Activated CD8-positive, alpha-beta memory T cell treated with anti-CD3 and anti-CD28 coated beads for 1 hour (primary cell): ENCODE measurements around the gene FGFR2.

Experiments
- DNase-seq, 2 donors: peaks; one replicate each; pipeline ENCODE4 v3.0.0-alpha.2; 2020; ENCODE audit warnings: low read depth in 1 of 2; ENCODE audit errors: extremely low read depth in 1 of 2

FGFR2 gene

DNA sequence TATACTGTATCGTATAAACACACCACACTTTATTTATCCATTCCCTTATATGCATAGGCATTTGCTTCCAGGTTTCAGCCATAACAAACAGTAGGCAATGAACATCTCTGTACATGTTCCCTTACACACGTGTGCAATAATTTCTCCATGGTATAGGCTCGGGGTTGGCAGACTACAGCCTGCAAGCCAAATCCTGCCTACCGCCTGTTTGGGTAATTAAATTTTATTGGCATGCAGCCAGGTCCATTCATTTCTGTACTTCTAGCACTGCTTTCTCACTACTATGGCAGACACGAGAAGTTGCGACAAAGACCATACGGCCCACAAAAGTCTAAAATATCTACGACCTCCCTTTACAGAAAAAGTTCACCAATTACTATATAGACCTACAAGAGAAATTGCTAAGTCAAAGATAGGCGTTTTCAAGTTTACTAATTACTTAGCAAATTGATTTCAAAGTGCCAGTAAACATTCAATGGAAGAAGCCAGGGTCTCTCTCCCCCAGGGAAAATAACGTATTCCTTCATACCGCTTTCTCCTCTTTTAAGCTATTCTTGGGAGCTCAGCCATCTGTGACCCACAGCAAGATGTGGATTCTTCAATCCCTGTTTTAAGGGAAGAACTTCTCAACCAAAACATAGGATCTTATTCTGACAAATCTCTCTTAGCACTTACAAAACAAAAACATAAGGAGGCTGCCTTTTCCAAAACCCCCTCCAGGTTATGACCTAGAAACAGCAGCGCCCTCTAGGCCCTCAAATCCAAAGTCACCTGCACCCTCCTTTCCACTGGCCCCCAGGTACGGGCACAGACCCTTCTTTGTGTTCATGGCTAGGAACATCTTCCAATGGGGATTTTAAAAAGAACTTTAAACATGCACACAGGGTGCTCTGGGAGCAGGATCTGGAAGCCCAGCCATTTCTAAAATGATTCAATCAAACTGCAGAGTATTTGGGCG, 100.5 kb downstream of the FGFR2 start:
- DNase-seq: no peak

- no peak for DNase-seq
Measured at GRCh38 chr10:121495719-121496118, 102.5 kb downstream of the FGFR2 start.

DNA sequence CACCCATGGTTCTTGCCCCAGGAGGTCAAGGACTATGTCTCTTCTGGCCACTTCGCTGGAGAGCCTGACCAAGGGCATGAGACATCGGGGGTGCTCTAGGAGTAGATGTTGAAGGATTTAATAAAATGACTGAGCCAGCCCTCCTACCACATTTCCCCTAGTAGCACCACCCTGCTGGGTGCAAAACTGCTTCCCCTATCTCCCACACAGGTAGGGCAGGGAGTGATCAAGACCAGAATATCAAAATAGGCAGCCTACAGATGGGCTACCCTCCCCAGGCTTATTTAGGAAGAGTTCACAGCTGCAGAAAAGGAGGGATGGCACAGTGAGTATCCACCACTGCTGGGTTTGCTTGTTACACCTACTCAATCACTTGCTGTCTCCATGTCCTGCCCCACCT, 103.9 kb downstream of the FGFR2 start:
- no peak for DNase-seq

DNA sequence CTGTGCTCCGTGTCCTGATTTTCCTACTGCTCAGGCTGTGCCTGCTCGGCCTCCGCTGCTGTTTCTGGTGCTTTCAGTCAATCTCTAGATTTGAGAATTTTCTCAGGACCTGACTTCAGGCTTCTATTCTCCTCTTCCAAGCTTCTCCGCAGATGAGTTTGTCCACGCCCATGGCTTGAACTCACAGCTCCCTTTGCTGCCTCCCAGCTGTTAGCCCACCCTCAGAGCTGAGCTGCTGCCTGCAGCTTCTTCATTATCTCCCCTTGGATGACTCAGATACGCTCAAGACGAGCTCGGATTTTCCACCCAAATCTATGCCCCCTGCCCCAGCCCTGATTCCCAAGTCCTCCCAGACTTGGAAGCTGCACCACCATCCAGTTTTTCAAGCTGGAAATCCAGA, 104.7 kb downstream of the FGFR2 start:
- DNase-seq: no peak

- no peak for DNase-seq
Measured at GRCh38 chr10:121490871-121491519, 107.2 kb downstream of the FGFR2 start.

- DNase-seq: no peak
Measured at GRCh38 chr10:121485436-121486139, 112.7 kb downstream of the FGFR2 start.

DNA sequence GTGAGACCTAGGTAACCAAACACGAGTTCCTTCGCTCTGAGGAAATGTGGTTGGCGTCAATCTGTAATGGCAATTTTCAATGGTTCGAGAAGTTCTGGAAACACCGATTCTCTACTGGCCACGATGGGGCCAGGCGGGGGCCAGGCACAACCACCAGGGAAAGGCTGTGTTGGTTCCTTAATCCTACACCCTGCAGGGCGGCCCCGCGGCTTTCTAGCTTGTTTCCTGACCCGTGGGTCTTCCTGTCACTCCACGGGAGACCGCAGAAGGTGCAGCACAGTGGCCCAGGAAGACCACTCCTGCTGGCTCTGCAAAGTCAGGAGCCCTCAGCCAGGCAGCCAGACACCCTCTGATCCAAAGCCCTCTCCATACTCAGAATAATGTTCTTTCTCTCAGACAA, 113.4 kb downstream of the FGFR2 start:
- no peak for DNase-seq

GRCh38 chr10:121484401-121484800, 113.8 kb downstream of the FGFR2 start:
- no peak for DNase-seq

- DNase-seq: no peak
Measured at GRCh38 chr10:121481180-121481579, 117.1 kb downstream of the FGFR2 start.

DNA sequence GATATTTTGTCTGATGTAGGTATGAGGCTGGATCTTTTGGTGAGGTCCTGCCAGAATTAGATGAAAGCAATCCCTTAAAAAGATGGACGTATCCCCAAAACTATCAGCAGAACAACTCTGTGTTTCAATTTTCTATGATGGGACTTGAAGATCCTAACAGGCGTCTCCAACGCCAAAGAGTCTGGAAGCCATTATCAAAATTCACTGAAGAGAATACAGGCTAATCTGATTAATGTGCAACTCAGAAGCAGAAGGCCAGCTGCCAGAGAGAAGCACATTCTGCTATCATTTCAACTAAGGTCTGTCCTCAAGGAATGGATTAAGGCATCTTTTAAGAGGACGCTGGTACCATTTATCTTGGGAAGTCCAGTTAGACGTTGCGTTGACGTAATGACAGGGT, 119.7 kb downstream of the FGFR2 start:
- DNase-seq: no peak

DNA sequence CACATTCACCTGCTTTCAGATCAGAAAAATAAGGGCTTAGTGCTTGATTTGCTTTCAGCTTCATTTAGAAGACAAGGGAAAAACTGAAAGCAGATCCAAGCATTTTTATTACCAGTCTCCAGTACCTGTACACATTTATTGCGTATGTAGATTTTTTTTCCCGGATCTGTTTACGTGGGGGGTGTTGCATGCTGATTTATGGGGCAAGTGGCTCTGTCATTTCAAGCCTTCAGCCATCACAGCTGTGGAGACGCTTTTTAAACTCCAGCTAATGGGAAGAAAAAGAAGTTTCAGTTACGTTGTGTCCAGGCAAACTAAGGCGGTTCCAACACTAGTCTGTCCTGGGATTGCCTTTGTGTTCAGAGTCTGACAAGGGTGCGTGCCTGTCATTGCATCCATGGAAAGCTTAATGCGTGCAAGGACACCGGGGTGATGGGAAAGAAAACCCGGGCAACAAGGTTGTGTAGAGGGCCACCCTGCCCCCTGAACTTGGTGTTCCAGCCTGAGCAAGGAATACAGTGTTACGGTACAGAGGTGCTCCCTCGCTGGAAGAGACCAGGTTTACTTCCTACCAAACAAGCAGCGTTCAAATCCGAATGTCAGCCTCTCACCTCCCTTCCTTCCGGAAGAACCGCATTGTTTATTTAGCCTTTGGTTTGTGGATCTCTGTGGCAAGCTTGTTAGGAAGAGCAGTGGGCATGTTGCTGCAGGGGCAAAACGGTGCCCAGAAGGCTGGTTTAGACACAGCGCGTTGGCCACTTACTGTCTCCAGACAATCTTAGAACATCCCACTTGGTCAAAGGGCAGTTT, 128.2 kb downstream of the FGFR2 start:
- DNase-seq: no peak

GRCh38 chr10:121468726-121469125, 129.5 kb downstream of the FGFR2 start:
- no peak for DNase-seq

DNA sequence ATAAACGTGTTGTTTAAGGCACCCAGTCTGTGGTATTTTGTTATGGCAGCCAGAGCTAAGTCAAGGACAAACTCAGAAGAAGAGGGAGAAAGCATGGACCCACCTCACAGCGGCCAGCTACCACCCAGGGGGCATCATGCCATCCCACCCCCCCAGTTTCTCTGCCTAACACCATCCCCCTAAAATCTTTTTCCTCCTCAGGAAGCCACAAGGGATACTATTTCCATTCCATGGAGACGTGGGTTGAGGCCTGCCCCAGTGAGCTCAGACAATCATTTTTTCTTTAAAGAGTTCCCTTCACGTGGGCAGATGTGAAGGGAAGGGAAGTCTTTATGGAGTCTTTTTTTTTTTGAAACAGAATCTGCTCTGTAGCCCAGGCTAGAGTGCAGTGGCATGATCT, 131.8 kb downstream of the FGFR2 start:
- DNase-seq: no peak

DNA sequence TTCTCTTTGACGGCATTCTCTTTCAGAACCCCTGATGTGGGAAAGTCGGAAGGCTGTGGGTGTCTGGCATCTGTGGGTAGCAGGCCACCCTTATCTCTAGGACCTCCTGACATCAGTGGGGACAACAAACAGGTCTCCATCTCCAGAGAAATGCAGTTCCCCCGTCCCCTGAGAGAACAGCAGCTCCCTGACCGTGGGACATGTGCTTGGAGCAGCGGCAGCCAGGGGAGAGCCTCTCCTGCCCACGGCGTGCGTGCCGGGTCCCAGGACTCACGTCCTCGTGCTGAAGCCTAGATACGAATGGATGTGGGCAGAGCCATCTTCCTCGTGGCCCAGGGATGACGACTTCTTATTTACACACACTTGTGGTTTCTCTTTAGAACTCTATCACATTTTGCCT, 133.0 kb downstream of the FGFR2 start:
- DNase-seq: no peak

DNA sequence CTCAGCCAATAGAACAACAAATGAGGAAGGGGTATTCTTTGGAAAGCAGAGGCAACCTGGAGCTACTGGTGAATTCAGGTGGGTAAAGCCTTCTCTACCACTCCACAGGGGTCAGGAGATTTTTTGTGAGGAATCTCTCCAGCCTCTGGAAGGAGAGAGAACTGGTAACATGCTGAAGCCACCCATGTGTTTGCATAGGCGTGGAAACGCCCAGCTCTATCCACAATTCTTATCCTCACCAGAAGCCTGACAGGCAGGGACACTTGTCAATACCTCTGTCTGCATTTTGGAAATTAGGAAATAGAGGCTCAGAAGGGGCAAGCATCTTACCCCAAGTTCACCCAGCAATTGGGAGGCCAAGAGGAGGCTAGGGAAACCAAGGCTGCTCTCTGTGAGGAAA, 133.7 kb downstream of the FGFR2 start:
- DNase-seq: no peak

DNA sequence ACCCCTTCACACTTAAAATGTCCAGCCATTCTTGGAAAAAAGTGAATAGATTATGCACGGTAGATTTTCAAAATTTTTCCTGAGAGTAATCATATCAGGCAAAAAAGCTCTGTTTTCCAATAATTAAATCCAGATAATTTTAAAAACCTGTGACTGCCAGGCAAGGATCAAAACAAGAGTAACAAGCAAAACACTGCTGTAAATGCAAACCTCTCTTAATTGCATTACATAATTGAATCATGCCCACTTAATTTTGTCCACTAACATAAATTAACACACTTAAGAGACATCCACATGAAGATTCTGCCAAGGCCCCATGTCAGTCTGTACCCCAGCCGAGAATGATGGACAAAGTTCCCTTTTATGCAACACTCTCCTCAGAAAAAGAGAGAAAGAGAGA, 135.3 kb downstream of the FGFR2 start:
- no peak for DNase-seq

DNA sequence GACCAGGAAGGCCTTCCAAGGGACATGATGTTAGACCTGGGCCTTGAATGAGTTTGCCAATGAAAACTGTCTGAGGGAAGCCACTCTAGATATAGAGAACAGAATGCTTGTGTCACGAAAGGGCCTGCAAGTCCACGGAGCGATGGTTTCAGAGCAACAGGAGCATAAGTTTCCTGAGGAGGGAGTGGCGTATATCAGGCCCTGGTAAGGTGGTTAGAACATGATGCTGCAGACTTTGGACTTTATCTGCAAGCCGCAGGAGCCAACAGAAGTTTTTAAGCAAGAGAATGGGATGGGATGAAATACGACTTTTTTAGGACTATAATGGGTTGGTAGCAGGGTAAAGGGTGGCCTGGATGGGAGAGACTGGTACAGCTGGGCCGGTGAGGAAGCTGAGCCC, 136.0 kb downstream of the FGFR2 start:
- no peak for DNase-seq

- no peak for DNase-seq
Measured at GRCh38 chr10:121461307-121461706, 136.9 kb downstream of the FGFR2 start.

GRCh38 chr10:121460733-121461132, 137.5 kb downstream of the FGFR2 start:
- no peak for DNase-seq

GRCh38 chr10:121459622-121460453, 138.4 kb downstream of the FGFR2 start:
- no peak for DNase-seq
